Measurements from ENCODE around the gene TMEM208. TPM values are rescaled to one million over a fixed set of nuclear protein-coding genes. Genes with fewer than 3 reads are reported as not detected.

TMEM208 gene
- total RNA-seq, 1 donor from 2014 or later = 47.5 TPM

- no peaks in the 10 kb centered on the region for H3K9me3 Mint-ChIP-seq (ENCODE audit: unreplicated experiment)
- Histone ChIP-seq H3K79me2 (ENCODE audit: insufficient read depth, low read length) (no peaks in the 10 kb centered on the region), H3K9me3 (ENCODE audit: insufficient read depth, low read depth, low read length) (no peaks in the 10 kb centered on the region), H3K4me2 (ENCODE audit: low read length) (no peak overlapping the region), H3K4me3 (ENCODE audit: insufficient read depth, low read depth, low read length) (no peak overlapping the region), H3K27me3 (ENCODE audit: insufficient read depth, low read length) (no peaks in the 10 kb centered on the region), H3K27ac (ENCODE audit: low read depth, low read length) (no peak overlapping the region), H3K4me1 (ENCODE audit: insufficient read depth, low read length) (peaks cover 12% of the 10 kb centered on the region), H3K9ac (ENCODE audit: low read length) (no peak overlapping the region), H3K36me3 (ENCODE audit: insufficient read depth, low read length) (no peaks in the 10 kb centered on the region), H4K20me1 (ENCODE audit: insufficient read depth, low read length) (no peaks in the 10 kb centered on the region), H2AFZ (ENCODE audit: low read depth, low read length) (no peak overlapping the region)
- FAIRE-seq (no peak), DNase-seq (ENCODE audit: low read depth) (no peak)
- H3K36me3 Mint-ChIP-seq (ENCODE audit: low read depth, unreplicated experiment) = peaks cover 12% of the 10 kb centered on the region
- peaks cover 2% of the 10 kb centered on the region for H3K4me1 Mint-ChIP-seq (ENCODE audit: low read depth, unreplicated experiment)
- TF ChIP-seq EZH2 (IDR thresholded peaks at IDR 0.05; ENCODE audit: insufficient read depth, low read length) (no peak), CTCF (IDR thresholded peaks at IDR 0.05; ENCODE audit: insufficient read depth, low read depth, low read length) (no peak)
- no peak overlapping the region for H3K27ac Mint-ChIP-seq (ENCODE audit: unreplicated experiment)
- H3K27me3 Mint-ChIP-seq (ENCODE audit: low read depth, unreplicated experiment) = peaks cover 8% of the 10 kb centered on the region
- peak overlapping the region; percentile 14 for H3K4me3 Mint-ChIP-seq (ENCODE audit: unreplicated experiment)
Measured at GRCh38 chr16:67210069-67210937, 16.6 kb upstream of the TMEM208 start.

DNA sequence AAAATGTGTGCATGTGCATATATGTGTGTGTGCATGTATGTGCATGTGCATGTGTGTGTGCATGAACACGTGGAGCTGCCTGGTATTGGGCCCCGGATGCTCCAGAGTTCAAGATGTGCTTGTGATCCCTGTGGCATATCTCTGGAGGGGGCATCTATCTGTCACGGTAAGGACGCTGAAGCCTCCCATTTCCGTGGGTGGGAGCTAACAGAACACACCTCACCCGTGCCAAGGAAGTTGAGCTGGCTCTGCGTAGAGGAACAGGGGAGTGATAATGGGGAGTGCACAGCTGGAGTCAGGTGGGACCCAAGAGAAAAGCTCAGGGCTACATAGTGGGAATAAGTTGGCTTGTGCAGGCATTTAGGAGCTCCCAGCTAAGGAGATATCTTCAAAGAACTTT is 15.3 kb upstream of the TMEM208 start:
- FAIRE-seq (no peak), DNase-seq (ENCODE audit: low read depth) (no peak)
- Histone ChIP-seq H3K79me2 (ENCODE audit: insufficient read depth, low read length) (no peaks in the 10 kb centered on the region), H3K9me3 (ENCODE audit: insufficient read depth, low read depth, low read length) (no peaks in the 10 kb centered on the region), H3K4me3 (ENCODE audit: insufficient read depth, low read depth, low read length) (no peak overlapping the region), H3K4me1 (ENCODE audit: insufficient read depth, low read length) (peaks cover 12% of the 10 kb centered on the region), H2AFZ (ENCODE audit: low read depth, low read length) (no peak overlapping the region), H3K27me3 (ENCODE audit: insufficient read depth, low read length) (no peaks in the 10 kb centered on the region), H4K20me1 (ENCODE audit: insufficient read depth, low read length) (no peaks in the 10 kb centered on the region), H3K36me3 (ENCODE audit: insufficient read depth, low read length) (no peaks in the 10 kb centered on the region), H3K4me2 (ENCODE audit: low read length) (no peak overlapping the region), H3K9ac (ENCODE audit: low read length) (no peak overlapping the region), H3K27ac (ENCODE audit: low read depth, low read length) (no peak overlapping the region)
- no peaks in the 10 kb centered on the region for H3K9me3 Mint-ChIP-seq (ENCODE audit: unreplicated experiment)
- H3K4me1 Mint-ChIP-seq (ENCODE audit: low read depth, unreplicated experiment) = peaks cover 2% of the 10 kb centered on the region
- H3K4me3 Mint-ChIP-seq (ENCODE audit: unreplicated experiment) = no peak overlapping the region
- no peak overlapping the region for H3K27ac Mint-ChIP-seq (ENCODE audit: unreplicated experiment)
- TF ChIP-seq EZH2 (IDR thresholded peaks at IDR 0.05; ENCODE audit: insufficient read depth, low read length) (no peak), CTCF (IDR thresholded peaks at IDR 0.05; ENCODE audit: insufficient read depth, low read depth, low read length) (no peak)
- H3K27me3 Mint-ChIP-seq (ENCODE audit: low read depth, unreplicated experiment) = peaks cover 17% of the 10 kb centered on the region
- H3K36me3 Mint-ChIP-seq (ENCODE audit: low read depth, unreplicated experiment) = peaks cover 20% of the 10 kb centered on the region

DNA sequence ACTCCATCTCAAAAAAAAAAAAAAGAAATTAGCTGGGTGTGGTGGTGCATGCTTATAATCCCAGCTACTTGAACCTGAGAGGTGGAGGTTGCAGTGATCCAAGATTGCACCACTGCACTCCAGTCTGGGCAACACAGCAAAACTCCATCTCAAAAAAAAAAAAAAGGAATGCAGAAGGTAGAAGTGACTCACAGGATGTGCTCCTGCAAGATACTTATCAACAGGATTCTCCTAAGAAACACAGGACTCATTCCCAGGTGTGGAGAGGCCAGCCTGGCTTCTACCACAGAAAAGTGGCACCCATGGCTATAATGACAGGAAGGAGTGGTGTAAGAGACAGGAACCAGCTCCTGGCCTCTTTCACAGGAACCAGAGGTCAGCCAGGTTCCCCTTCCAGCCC is 14.2 kb upstream of the TMEM208 start:
- H3K4me2 ChIP-seq (ENCODE audit: low read length) = no peak overlapping the region
- no peak for FAIRE-seq
- Mint-ChIP-seq H3K9me3 (ENCODE audit: unreplicated experiment) (no peaks in the 10 kb centered on the region), H3K27ac (ENCODE audit: unreplicated experiment) (no peak overlapping the region), H3K36me3 (ENCODE audit: low read depth, unreplicated experiment) (peaks cover 30% of the 10 kb centered on the region), H3K4me1 (ENCODE audit: low read depth, unreplicated experiment) (peaks cover 2% of the 10 kb centered on the region), H3K4me3 (ENCODE audit: unreplicated experiment) (no peak overlapping the region), H3K27me3 (ENCODE audit: low read depth, unreplicated experiment) (peaks cover 21% of the 10 kb centered on the region)
- no peaks in the 10 kb centered on the region for H3K79me2 ChIP-seq (ENCODE audit: insufficient read depth, low read length)
- H3K4me3 ChIP-seq (ENCODE audit: insufficient read depth, low read depth, low read length) = no peak overlapping the region
- no peak overlapping the region for H3K9ac ChIP-seq (ENCODE audit: low read length)
- H3K27ac ChIP-seq (ENCODE audit: low read depth, low read length) = no peak overlapping the region
- no peaks in the 10 kb centered on the region for H3K36me3 ChIP-seq (ENCODE audit: insufficient read depth, low read length)
- no peaks in the 10 kb centered on the region for H3K27me3 ChIP-seq (ENCODE audit: insufficient read depth, low read length)
- H2AFZ ChIP-seq (ENCODE audit: low read depth, low read length) = no peak overlapping the region
- H3K4me1 ChIP-seq (ENCODE audit: insufficient read depth, low read length) = peaks cover 4% of the 10 kb centered on the region
- TF ChIP-seq CTCF (IDR thresholded peaks at IDR 0.05; ENCODE audit: insufficient read depth, low read depth, low read length) = no peak
- TF ChIP-seq EZH2 (IDR thresholded peaks at IDR 0.05; ENCODE audit: insufficient read depth, low read length) = no peak
- DNase-seq (ENCODE audit: low read depth) = no peak
- no peaks in the 10 kb centered on the region for H3K9me3 ChIP-seq (ENCODE audit: insufficient read depth, low read depth, low read length)
- H4K20me1 ChIP-seq (ENCODE audit: insufficient read depth, low read length) = no peaks in the 10 kb centered on the region
